ENCODE results near the gene KCNH1. TPM values are rescaled to one million over a fixed set of nuclear protein-coding genes. Genes with fewer than 3 reads are reported as not detected.

The KCNH1 gene
- total RNA-seq, 3 donors from 2014 or later, result 0.81 to 1.7 (median 1.2) TPM

DNA sequence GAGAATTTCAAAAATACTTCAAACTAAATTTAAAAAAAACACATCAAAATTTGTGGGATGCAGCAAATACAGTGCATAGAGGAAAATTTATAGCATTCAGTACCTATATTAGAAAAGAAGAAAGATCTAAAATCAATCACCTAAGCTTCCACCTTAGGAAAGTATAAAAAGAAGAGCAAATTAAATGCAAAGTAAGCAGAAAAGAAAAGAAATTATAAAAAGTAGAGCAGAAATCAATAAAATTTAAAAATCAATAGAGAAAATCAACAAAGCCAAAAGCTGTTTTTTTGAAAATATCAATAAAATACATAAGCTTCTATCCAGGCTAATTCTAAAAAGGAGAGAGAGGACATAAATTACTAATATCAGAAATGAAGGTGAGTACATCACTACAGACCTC lies 255.4 kb downstream of the KCNH1 start:
- intact Hi-C loops (cut with DNase I, micrococcal nuclease), result no loop called here
- Histone ChIP-seq H3K9me3 (no peaks in the 10 kb centered on the region), H3K36me3 (ENCODE audit: low read depth) (no peaks in the 10 kb centered on the region), H3K4me3 (no peak overlapping the region), H3K4me1 (ENCODE audit: low read depth) (no peaks in the 10 kb centered on the region)
- DNase-seq (no peak), ATAC-seq (no peak)
- TF ChIP-seq, protein P1, sequence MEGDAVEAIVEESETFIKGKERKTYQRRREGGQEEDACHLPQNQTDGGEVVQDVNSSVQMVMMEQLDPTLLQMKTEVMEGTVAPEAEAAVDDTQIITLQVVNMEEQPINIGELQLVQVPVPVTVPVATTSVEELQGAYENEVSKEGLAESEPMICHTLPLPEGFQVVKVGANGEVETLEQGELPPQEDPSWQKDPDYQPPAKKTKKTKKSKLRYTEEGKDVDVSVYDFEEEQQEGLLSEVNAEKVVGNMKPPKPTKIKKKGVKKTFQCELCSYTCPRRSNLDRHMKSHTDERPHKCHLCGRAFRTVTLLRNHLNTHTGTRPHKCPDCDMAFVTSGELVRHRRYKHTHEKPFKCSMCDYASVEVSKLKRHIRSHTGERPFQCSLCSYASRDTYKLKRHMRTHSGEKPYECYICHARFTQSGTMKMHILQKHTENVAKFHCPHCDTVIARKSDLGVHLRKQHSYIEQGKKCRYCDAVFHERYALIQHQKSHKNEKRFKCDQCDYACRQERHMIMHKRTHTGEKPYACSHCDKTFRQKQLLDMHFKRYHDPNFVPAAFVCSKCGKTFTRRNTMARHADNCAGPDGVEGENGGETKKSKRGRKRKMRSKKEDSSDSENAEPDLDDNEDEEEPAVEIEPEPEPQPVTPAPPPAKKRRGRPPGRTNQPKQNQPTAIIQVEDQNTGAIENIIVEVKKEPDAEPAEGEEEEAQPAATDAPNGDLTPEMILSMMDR (IDR thresholded peaks at IDR 0.05), result no peak

DNA sequence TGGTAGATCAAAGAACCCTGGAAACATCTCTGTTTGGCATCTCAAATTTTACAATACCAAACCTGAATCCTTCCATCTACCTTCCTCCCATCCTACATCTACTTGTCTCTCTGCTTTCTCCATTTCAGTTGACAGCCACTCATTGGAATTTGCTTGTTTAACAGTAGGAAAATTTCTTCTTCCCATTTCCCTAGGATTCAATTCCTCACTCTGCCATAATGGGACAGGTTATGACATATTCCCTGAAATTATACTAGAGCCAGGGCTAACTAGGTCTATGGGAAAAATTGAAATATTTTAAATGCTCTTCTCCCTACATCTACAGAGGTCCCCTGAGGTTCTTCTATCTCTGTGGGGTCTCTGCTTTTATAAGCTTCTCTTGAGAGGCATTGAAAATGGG lies 257.7 kb downstream of the KCNH1 start:
- intact Hi-C loops (cut with DNase I, micrococcal nuclease), result no loop called here
- no peaks in the 10 kb centered on the region for H3K4me1 ChIP-seq (ENCODE audit: low read depth)
- ATAC-seq, result no peak
- no peaks in the 10 kb centered on the region for H3K36me3 ChIP-seq (ENCODE audit: low read depth)
- TF ChIP-seq, protein P1 (IDR thresholded peaks at IDR 0.05), result no peak
- no peak for DNase-seq
- H3K4me3 ChIP-seq, result no peak overlapping the region
- no peaks in the 10 kb centered on the region for H3K9me3 ChIP-seq

DNA sequence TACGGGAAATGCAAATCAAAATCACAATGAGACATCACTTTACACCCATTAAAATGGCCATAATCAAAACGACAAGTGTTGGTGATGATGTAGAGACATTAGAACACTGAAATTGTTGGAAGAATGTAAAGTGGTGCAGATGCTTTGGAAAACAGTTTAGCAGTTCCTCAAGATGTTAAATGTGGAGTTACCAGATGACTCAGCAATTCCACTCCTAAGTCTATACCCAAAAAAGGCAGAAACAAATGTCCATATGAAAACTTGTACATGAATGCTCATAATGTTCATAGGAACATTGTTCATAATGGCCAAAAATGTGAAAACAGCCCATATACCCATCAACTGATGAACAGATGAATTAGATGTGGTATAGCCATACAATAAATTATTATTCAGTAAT lies 267.4 kb downstream of the KCNH1 start:
- no peaks in the 10 kb centered on the region for H3K4me1 ChIP-seq (ENCODE audit: low read depth)
- H3K9me3 ChIP-seq, result no peaks in the 10 kb centered on the region
- DNase-seq (no peak), ATAC-seq (no peak)
- TF ChIP-seq, protein P1 (IDR thresholded peaks at IDR 0.05), result no peak
- intact Hi-C loops (cut with DNase I, micrococcal nuclease), result no loop called here
- no peaks in the 10 kb centered on the region for H3K36me3 ChIP-seq (ENCODE audit: low read depth)
- H3K4me3 ChIP-seq, result no peak overlapping the region

DNA sequence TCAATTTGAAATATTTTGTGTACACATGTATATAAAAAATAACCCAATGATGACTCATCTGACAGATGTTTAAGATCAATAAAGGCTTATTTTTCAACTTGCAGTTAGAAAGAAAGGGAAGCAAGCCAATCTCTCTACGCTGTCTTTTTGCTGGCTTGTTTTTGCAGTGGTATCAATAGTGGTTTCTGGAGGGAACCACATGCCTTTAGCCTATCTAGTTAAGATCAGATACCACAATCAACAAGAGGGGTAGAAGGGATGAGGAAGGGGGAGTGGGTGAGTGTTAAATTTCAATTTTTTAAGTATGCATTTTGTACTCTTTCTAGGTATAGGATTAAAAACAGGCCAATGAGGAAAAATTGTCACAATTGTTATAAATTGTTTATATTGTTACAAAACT lies 276.2 kb downstream of the KCNH1 start:
- DNase-seq, result no peak
- intact Hi-C loops (cut with DNase I, micrococcal nuclease), result no loop called here

DNA sequence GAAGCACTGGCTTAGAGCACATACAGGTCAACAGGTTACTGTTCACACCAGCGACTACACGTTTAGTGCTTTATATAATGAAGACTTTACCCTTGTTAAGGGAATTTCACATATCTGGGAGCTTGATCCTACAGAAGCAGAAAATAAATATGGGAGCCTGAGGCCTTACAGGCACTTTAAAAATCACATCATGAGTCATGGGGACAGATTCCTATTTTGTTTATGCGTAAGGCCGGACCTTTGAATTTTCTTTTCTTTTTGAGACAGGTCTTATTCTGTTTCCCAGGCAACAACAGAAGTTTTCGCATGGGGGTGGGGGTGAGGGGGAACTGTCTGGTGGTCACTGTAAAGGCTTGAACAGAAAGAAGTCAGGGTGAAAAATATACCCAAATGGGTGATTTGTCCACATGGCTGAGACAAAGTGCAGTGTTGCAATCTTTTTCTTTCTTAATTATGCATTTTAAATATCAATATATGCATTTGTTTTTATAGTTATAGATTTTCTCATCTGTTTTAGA lies 276.7 kb downstream of the KCNH1 start:
- intact Hi-C loops (cut with DNase I, micrococcal nuclease), result no loop called here
- DNase-seq (no peak), ATAC-seq (no peak)
- H3K9me3 ChIP-seq, result no peaks in the 10 kb centered on the region
- TF ChIP-seq, protein P1 (IDR thresholded peaks at IDR 0.05), result no peak
- no peak overlapping the region for H3K4me3 ChIP-seq
- H3K4me1 ChIP-seq (ENCODE audit: low read depth), result no peaks in the 10 kb centered on the region
- no peaks in the 10 kb centered on the region for H3K36me3 ChIP-seq (ENCODE audit: low read depth)

More for the DNA sequence above, 276.2 kb downstream of the KCNH1 start:
- no peaks in the 10 kb centered on the region for H3K4me1 ChIP-seq (ENCODE audit: low read depth)
- TF ChIP-seq, protein P1 (IDR thresholded peaks at IDR 0.05), result no peak
- no peaks in the 10 kb centered on the region for H3K9me3 ChIP-seq
- ATAC-seq, result no peak
- H3K4me3 ChIP-seq, result no peak overlapping the region
- no peaks in the 10 kb centered on the region for H3K36me3 ChIP-seq (ENCODE audit: low read depth)

DNA sequence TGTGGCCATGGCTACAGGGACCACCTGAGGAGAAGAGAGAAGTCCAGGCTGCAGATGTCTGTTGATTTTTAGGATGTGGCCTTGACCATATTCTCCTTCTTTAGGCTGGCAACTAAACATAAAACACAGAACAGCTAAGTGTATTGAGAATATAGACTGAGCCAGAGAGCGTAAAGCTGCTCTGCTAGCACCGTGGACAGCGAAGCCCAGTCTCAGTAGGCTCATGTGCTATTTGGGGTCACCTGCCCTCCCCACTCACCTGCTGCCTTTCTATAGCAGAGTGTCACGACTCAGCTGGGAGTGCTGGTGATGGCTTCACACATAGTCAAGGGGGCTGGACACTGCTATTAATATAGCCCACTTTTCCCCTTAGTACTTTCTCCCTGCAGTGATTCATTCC lies 278.5 kb downstream of the KCNH1 start:
- intact Hi-C loops (cut with DNase I, micrococcal nuclease), result no loop called here
- no peak for ATAC-seq
- no peaks in the 10 kb centered on the region for H3K9me3 ChIP-seq
- H3K4me1 ChIP-seq (ENCODE audit: low read depth), result no peaks in the 10 kb centered on the region
- TF ChIP-seq, protein P1 (IDR thresholded peaks at IDR 0.05), result no peak
- H3K4me3 ChIP-seq, result no peak overlapping the region
- no peak for DNase-seq
- H3K36me3 ChIP-seq (ENCODE audit: low read depth), result no peaks in the 10 kb centered on the region

Data from mucosa of descending colon (tissue), 3 donors.